HT1080 (cell line): Measurements from ENCODE around the gene PLPP3. TPM values are rescaled to one million over a fixed set of nuclear protein-coding genes. Genes with fewer than 3 reads are reported as not detected.

Experiments used
- small RNA-seq: library from RNA; depleted of rRNA; stranded (forward); fragments of <200 nt; gene quantifications from one replicate; pipeline ENCODE3, GENCODE V24; 2014
- total RNA-seq: library from RNA; depleted of rRNA; stranded (reverse); fragments of >200 nt; shearing (Covaris generic); gene quantifications from 2 replicates; pipeline ENCODE4 v1.2.3, GENCODE V29; 2014; rRNA removed

PLPP3 gene
- total RNA-seq, 1 experiment from 2014 or later, result 10.4 TPM

Small RNA genes lying within 50 kb of the gene (small RNA-seq; reads per million reads assigned to genes)
- gene AC099789.1, result not detected

Other genes starting within 250 kb of the PLPP3 start
- gene PRKAA2, start 65.8 kb upstream of the PLPP3 start, total RNA-seq, result 2.2 and 2.4 TPM in 2 replicates
- gene FYB2, start 239.8 kb upstream of the PLPP3 start, total RNA-seq, result not detected in 2 replicates